Lower lobe of right lung (tissue), 2 donors: ENCODE data around the gene NYNRIN. TPM values are rescaled to one million over a fixed set of nuclear protein-coding genes. Genes with fewer than 3 reads are reported as not detected.

ENCODE experiments used
- ATAC-seq, 2 donors: fragments of 200-7000 bp; cut with Tn5 transposase; one replicate each; pipeline ENCODE4 v1.9.1; 2020 to 2022; ENCODE audit warnings: mild to moderate bottlenecking in 2 of 2, moderate library complexity in 2 of 2
- DNase-seq: peaks from one replicate; pipeline ENCODE4 v3.0.0-alpha.2; 2020
- H3K27ac ChIP-seq: fragments of 200-600 bp; one replicate; pipeline ENCODE4 v1.8.0; 2022
- H3K27me3 ChIP-seq: fragments of 200-600 bp; one replicate; pipeline ENCODE4 v1.8.0; 2022; ENCODE audit warnings: low read depth
- H3K36me3 ChIP-seq: fragments of 200-600 bp; one replicate; pipeline ENCODE4 v1.8.0; 2022; ENCODE audit warnings: mild to moderate bottlenecking
- H3K4me1 ChIP-seq: fragments of 200-600 bp; one replicate; pipeline ENCODE4 v1.8.0; 2022
- H3K4me3 ChIP-seq: fragments of 200-600 bp; one replicate; pipeline ENCODE4 v1.8.0; 2022; ENCODE audit warnings: mild to moderate bottlenecking
- H3K9me3 ChIP-seq: fragments of 200-600 bp; one replicate; pipeline ENCODE4 v1.8.0; 2022
- intact Hi-C: fragments of 100-400 bp; cut with DNase I; formaldehyde crosslinking; loops from one replicate; pipeline ENCODE4 v1.11.0; 2022
- total RNA-seq: library from RNA; stranded (reverse); fragmentation: NEBNext Ultra II Directional; extraction: Animal tissue kit (Norgen Biotek cat#: 25700); gene quantifications from one replicate; pipeline ENCODE4 v1.2.1, GENCODE V29; 2021
- TF ChIP-seq, protein P1 (sequence below): fragments of 200-600 bp; IDR thresholded peaks from one replicate; pipeline ENCODE4 v1.8.0; 2022; ENCODE audit warnings: antibody characterized with exemption, mild to moderate bottlenecking
- donor health status: DM: no; HTN: yes; CAD: no; lungs with severe emphysema.

The NYNRIN gene
- total RNA-seq, 1 donor from 2014 or later: 17.9 TPM

GRCh38 chr14:24367514-24368211 lies 31.1 kb upstream of the NYNRIN start, which contains the start of gene NFATC4:
TSS of gene NFATC4 (plus strand) at chr14:24368184. CDS start at chr14:24368341, 157 bp downstream.
- intact Hi-C loops: loop anchor here (10.0 kb wide), 1 partner anchor 47 kb away; no protein-coding TSS in a partner anchor
- H3K4me1 ChIP-seq: peaks cover 31% of the 10 kb centered on the region
- ATAC-seq: peak; percentile 23 to 42
- TF ChIP-seq, protein P1, sequence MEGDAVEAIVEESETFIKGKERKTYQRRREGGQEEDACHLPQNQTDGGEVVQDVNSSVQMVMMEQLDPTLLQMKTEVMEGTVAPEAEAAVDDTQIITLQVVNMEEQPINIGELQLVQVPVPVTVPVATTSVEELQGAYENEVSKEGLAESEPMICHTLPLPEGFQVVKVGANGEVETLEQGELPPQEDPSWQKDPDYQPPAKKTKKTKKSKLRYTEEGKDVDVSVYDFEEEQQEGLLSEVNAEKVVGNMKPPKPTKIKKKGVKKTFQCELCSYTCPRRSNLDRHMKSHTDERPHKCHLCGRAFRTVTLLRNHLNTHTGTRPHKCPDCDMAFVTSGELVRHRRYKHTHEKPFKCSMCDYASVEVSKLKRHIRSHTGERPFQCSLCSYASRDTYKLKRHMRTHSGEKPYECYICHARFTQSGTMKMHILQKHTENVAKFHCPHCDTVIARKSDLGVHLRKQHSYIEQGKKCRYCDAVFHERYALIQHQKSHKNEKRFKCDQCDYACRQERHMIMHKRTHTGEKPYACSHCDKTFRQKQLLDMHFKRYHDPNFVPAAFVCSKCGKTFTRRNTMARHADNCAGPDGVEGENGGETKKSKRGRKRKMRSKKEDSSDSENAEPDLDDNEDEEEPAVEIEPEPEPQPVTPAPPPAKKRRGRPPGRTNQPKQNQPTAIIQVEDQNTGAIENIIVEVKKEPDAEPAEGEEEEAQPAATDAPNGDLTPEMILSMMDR: no peak
- H3K36me3 ChIP-seq: no peaks in the 10 kb centered on the region
- DNase-seq: peak; percentile 63
- no peaks in the 10 kb centered on the region for H3K9me3 ChIP-seq
- H3K27ac ChIP-seq: peak within 1 kb of the TSS; percentile 85
- peak within 1 kb of the TSS; percentile 54 for H3K4me3 ChIP-seq
- peaks cover 17% of the 10 kb centered on the region for H3K27me3 ChIP-seq

DNA sequence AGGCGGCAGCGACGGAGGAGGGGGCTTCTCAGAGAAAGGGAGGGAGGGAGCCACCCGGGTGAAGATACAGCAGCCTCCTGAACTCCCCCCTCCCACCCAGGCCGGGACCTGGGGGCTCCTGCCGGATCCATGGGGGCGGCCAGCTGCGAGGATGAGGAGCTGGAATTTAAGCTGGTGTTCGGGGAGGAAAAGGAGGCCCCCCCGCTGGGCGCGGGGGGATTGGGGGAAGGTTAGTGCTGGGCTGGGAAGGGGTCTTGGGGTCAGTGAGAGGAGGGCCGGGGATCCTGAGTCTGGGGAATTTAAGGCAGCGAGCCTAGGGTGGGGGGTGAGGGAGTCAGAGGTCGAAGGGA lies 30.6 kb upstream of the NYNRIN start:
- H3K4me1 ChIP-seq: peaks cover 31% of the 10 kb centered on the region
- no peak for DNase-seq
- TF ChIP-seq, protein P1: no peak

DNA sequence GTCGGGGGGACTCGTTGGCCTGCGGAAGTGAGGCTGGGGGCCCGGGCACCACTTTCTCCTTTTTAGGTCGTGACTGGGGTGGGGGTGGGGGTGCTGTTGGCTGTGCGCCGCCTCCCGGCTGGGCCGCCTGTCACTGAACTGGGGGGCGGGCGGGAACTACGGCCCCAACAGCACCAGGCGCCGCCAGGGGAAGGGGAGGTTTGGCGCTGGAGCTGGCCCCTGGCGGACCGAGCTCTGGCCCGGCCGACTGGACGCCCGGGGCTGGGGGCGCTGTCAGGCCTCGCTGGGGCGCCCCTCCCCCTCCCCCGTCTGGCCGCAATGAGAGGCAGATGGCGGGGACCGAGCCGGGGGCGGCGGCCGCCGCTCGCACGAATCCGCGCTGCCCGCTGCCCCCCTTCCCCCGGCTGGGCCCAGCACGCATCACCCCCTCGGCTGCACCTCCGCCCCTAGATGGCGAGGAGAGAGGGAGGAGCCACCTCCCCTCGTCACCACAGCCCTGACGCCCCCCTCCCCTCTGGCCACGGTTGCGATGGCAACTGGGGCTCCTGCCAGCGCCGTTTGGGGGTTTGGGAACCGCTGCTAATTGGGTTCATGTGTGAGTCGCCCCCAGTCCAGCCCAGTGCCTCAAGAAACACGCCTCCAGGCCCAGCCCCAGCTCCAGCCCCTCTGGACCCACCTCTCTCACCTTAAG lies 30.1 kb upstream of the NYNRIN start:
- peak overlapping the region; percentile 54 for H3K4me3 ChIP-seq
- DNase-seq: peak; percentile 57
- TF ChIP-seq, protein P1: no peak
- H3K27ac ChIP-seq: peak overlapping the region; percentile 75
- no peaks in the 10 kb centered on the region for H3K9me3 ChIP-seq
- H3K36me3 ChIP-seq: peaks cover 1% of the 10 kb centered on the region
- intact Hi-C loops: loop anchor here (10.0 kb wide), 1 partner anchor 46 kb away; no protein-coding TSS in a partner anchor
- peaks cover 17% of the 10 kb centered on the region for H3K27me3 ChIP-seq
- peaks cover 31% of the 10 kb centered on the region for H3K4me1 ChIP-seq
- ATAC-seq: peak in 1 of 2 donors; percentile 0

More for the DNA sequence above, 30.6 kb upstream of the NYNRIN start:
- Histone ChIP-seq H3K27ac (peak overlapping the region; percentile 75), H3K36me3 (no peaks in the 10 kb centered on the region), H3K27me3 (peaks cover 17% of the 10 kb centered on the region), H3K4me3 (peak overlapping the region; percentile 54), H3K9me3 (no peaks in the 10 kb centered on the region)
- ATAC-seq: no peak
- intact Hi-C loops: loop anchor here (10.0 kb wide), 1 partner anchor 47 kb away; no protein-coding TSS in a partner anchor

GRCh38 chr14:24369463-24369862 lies 29.3 kb upstream of the NYNRIN start:
- Histone ChIP-seq H3K36me3 (peaks cover 6% of the 10 kb centered on the region), H3K4me1 (peaks cover 31% of the 10 kb centered on the region), H3K4me3 (no peak overlapping the region), H3K27ac (peak overlapping the region; percentile 75), H3K27me3 (peaks cover 17% of the 10 kb centered on the region), H3K9me3 (no peaks in the 10 kb centered on the region)
- intact Hi-C loops: loop anchor here (10.0 kb wide), 1 partner anchor 45 kb away; no protein-coding TSS in a partner anchor
- ATAC-seq: no peak
- TF ChIP-seq, protein P1: no peak
- DNase-seq: no peak

DNA sequence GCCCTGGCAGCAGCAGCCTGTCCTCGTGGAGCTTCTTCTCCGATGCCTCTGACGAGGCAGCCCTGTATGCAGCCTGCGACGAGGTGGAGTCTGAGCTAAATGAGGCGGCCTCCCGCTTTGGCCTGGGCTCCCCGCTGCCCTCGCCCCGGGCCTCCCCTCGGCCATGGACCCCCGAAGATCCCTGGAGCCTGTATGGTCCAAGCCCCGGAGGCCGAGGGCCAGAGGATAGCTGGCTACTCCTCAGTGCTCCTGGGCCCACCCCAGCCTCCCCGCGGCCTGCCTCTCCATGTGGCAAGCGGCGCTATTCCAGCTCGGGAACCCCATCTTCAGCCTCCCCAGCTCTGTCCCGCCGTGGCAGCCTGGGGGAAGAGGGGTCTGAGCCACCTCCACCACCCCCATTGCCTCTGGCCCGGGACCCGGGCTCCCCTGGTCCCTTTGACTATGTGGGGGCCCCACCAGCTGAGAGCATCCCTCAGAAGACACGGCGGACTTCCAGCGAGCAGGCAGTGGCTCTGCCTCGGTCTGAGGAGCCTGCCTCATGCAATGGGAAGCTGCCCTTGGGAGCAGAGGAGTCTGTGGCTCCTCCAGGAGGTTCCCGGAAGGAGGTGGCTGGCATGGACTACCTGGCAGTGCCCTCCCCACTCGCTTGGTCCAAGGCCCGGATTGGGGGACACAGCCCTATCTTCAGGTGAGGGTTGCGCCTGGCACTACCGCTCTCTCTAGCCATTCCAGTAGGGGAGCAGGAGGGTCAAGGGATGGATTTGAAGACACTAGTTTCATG lies 28.7 kb upstream of the NYNRIN start:
- Histone ChIP-seq H3K4me1 (peaks cover 28% of the 10 kb centered on the region), H3K27me3 (peaks cover 17% of the 10 kb centered on the region), H3K36me3 (peaks cover 6% of the 10 kb centered on the region), H3K4me3 (no peak overlapping the region), H3K27ac (no peak overlapping the region), H3K9me3 (no peaks in the 10 kb centered on the region)
- no peak for ATAC-seq
- TF ChIP-seq, protein P1: no peak
- DNase-seq: no peak
- intact Hi-C loops: loop anchor here (10.0 kb wide), 1 partner anchor 45 kb away; no protein-coding TSS in a partner anchor
